ENCODE measurements around the gene C1orf122. TPM values are rescaled to one million over a fixed set of nuclear protein-coding genes. Genes with fewer than 3 reads are reported as not detected.

Gene C1orf122
- total RNA-seq, 1 donor from 2014 or later, result 16.4 TPM

DNA sequence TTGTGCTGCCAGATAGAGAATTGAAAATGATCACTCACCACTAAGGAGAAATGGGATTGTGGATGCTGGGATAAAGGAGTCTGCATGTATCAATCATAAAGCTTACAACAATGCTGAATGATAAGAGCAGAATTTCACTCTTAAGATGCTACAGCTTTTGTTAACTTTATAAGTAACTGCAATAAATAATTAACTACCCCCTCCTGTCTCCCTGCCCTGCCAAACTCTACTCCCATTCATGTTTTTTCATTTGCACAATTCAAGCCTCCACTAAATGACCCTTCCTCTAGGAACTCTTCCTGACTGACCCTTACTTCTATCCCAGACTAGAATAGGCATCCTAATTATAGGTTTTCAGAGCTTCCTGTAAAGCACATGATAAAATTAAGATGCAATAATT is 36.9 kb downstream of the C1orf122 start:
- no peak for DNase-seq (ENCODE audit: low read depth, low spot score)

DNA sequence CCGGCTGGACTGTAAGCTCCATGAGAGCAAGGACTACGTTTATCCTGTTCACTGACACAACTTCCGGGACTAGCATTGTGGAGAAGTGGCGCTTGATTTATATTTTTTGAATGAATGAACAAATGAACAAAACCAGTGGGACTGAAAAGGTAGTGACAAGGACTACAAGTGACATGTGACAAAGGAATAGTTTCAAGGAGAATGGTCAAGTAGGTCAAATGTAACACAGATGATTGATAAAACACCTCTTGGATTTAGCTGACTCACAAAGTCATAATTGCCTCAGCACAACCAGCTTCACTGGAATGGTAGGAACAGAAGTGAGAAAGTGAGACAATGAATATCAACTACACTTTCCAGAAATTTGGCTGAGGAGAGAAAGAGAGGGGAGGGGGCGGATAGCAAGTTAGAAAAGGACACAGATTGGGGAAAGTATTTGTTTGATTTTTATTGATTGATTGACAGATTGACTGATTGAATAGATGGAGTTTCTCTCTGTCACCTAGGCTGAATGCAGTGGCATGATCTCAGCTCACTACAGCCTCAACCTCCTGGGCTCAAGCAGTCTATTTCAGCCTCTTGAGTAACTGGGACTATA is 37.6 kb downstream of the C1orf122 start:
- DNase-seq (ENCODE audit: low read depth, low spot score), result no peak

DNA sequence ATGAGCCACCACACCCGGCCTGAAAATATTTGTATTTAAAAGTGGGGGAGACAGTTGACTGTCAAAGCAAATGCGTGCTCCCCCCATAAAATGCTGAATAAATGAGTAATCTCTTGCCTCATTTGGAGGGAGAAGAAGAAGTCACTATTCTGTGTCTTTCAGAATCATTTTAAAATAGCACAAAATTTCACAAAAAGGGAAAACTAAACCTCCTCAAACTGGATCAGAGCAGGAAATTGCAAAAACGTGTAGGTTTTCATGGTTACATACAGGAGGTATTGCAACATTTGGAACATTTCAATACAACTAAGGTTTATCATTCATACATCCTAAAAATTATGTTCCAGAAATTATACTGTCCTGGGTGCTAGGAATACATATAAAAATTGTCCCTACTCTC is 38.2 kb downstream of the C1orf122 start:
- no peak for DNase-seq (ENCODE audit: low read depth, low spot score)

DNA sequence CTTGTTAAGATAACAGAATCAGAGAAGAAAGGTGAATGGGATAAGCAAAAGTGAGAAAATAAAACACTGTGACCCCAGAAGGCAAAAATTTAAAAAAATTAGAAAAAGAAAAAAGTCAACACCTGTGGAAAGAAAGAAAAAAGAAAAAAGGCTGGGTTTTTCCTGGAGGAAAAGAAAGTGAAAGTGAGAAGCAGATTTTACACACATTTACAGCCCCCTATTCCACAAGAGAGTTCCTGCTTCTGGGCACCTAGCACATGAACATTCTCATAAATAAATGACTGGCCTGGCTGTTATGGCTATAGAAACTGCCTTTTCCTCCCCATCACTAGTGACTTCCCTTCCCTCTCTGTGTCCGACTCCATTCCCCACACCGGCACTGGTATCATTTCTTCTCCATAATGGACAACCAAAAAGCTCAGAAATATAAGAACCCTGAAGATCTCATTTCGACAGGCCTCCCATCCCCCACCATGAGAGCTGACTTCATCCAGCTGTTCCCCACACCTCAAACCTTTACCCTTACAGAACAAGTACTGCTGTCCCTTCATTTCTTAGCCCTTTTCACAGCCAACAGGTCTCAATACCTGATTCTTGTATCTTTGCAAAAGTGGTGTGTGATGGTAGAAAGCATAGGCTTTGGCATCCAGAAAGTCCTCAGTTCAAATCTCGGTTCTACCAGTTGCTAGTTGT is 39.2 kb downstream of the C1orf122 start:
- DNase-seq (ENCODE audit: low read depth, low spot score), result no peak

DNA sequence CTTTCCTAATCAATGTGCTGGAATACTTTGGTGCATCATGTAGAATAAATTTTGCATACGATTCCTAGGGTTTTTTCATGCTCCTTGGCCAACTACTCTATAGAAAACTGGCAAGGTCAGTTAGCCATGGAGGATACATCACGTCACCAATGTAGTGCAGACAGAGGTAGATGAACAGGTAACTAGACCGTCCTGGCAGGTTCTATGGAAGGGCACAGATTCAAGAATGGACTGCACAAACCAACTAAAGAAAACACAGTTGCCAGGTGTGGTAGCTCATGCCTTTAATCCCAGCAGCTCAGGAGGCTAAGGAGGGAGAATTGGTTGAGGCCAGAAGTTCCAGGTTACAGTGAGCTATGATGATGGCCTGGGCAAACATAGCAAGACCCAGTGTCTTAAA is 41.9 kb downstream of the C1orf122 start:
- no peak for DNase-seq (ENCODE audit: low read depth, low spot score)

DNA sequence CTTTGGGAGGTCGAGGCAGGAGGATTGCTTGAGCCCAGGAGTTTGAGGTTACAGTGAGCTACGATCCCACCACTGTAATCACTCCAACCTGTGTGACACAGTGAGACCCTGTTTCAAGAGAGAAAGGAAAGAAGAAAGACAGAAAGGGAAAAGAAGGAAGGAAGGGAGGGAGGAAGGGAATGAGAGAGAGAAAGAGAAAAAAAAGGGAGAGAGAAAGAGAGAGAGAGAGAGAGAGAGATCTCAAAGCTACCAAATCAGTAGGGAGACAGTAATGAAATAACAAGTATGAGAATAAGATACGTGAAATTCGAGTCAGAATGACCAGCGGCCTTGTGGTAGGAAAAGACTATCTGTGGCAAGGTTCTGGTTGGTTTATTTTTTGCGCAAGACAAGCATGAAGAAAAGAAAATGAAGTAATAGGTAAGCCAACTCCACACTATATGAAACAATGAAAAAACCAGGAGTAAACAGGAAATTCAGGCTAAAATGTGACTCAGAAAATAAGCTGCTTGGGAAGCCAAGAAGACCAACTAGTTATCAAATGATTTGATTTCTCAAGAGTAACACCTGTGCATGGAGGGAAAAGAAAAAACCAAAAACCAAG is 42.9 kb downstream of the C1orf122 start:
- DNase-seq (ENCODE audit: low read depth, low spot score), result no peak

DNA sequence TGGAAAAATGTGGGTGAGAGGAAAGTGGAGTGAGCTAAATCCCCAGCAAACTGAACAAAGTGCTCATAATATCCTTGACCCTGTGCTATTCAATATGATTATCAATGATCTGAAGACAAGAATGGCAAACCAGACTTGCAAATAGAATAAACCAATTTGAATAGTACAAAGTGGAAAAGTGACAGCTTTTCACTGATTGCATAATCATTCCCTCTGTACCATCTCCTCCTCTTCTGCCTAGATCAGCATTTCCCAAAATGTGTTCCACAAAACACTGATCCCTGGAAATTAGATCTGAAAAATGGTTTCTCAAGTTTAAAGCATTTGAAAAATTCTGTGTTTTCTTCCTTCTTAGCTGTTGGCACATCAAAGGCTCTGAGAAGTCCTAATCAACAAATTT is 43.7 kb downstream of the C1orf122 start:
- DNase-seq (ENCODE audit: low read depth, low spot score), result no peak

DNA sequence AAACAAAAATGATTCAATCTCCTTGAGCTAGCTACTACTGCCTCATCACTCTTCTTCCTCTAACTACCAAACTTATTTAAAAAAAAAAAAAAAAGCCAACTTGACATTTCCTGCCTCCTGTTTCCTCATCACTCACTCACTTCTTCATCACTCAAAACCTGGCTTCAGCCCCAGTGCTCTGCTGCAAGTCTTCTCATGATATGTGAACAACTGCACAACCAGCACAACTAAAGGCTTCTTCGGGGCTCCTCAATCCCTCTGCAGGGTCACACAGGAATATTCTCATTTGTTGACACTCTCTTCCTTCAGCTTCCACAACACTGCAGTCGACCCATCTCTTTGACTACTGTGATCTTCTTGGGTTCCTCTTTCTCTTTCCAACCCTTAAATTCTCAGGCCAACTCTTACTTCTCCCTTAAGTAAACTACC is 44.2 kb downstream of the C1orf122 start:
- DNase-seq (ENCODE audit: low read depth, low spot score), result no peak

DNA sequence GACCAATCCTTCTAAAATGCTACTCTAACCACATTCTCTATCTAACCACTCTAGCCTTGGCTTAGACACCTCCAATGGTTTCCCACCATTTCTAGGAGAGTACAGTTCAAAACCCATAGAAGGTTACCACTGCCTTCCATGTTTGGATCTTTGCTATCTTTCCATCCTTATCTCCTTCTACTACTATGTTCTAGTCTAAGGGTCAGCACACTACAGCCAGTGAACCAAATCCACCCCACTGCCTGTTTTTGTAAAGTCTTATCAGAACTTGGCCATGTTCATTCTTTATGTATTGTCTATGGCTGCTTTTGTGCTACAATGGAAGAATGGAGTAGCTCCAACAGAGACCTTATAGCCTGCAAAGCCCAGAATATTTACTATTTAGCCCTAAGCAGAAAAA is 45.6 kb downstream of the C1orf122 start:
- no peak for DNase-seq (ENCODE audit: low read depth, low spot score)

DNA sequence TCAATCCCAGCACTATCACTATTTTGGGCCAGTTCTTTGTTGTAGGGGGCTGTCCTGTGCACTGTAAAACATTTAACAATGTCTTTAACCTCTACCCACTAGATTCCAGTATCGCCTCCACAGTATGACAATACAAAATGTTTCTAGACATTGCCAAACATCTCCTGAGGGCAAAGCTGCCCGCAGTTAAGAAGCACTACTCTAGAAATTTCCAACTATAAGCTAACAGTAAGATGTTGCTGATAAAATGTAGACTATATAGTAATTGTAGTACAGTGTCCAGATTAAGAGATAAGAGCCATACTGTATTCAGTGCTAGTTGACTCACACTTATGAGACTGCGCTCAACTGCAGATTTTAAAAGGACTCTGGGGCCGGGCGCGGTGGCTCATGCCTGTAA is 46.8 kb downstream of the C1orf122 start:
- no peak for DNase-seq (ENCODE audit: low read depth, low spot score)

Other genes with a start within 250 kb of the C1orf122 start
- 99.7 and 108 TPM in 2 replicates for gene GNL2, start 211.9 kb upstream of the C1orf122 start, total RNA-seq
- not detected in 2 replicates for gene RSPO1, start 172.9 kb upstream of the C1orf122 start, total RNA-seq
- gene CDCA8, start 115.3 kb upstream of the C1orf122 start, total RNA-seq, result 8.6 and 22.2 TPM in 2 replicates
- not detected in 2 replicates for gene EPHA10, start 42.7 kb upstream of the C1orf122 start, total RNA-seq
- 0.40 and 0.88 TPM in 2 replicates for gene MANEAL, start 13.9 kb upstream of the C1orf122 start, total RNA-seq
- 23.9 and 25.8 TPM in 2 replicates for gene YRDC, start 418 bp downstream of the C1orf122 start, total RNA-seq
- 2.2 and 3.7 TPM in 2 replicates for gene MTF1, start 51.8 kb downstream of the C1orf122 start, total RNA-seq
- 17.9 and 22.0 TPM in 2 replicates for gene INPP5B, start 139.3 kb downstream of the C1orf122 start, total RNA-seq
- gene SF3A3, start 182.2 kb downstream of the C1orf122 start, total RNA-seq, result 112 and 137 TPM in 2 replicates
- gene FHL3, start 197.7 kb downstream of the C1orf122 start, total RNA-seq, result 13.9 and 14.4 TPM in 2 replicates
- 47.7 and 55.9 TPM in 2 replicates for gene UTP11, start 204.9 kb downstream of the C1orf122 start, total RNA-seq
- gene POU3F1, start 239.0 kb downstream of the C1orf122 start, total RNA-seq, result not detected in 2 replicates